MV-4-11 (cell line): ENCODE measurements around the gene MRPS18A.

Experiments used
- DNase-seq: peaks from one replicate; lab custom pipeline; 2025; lab: John Stamatoyannopoulos, UW

Gene MRPS18A

GRCh38 chr6:43698584-43699349 is 11.2 kb upstream of the MRPS18A start:
- DNase-seq: no peak

DNA sequence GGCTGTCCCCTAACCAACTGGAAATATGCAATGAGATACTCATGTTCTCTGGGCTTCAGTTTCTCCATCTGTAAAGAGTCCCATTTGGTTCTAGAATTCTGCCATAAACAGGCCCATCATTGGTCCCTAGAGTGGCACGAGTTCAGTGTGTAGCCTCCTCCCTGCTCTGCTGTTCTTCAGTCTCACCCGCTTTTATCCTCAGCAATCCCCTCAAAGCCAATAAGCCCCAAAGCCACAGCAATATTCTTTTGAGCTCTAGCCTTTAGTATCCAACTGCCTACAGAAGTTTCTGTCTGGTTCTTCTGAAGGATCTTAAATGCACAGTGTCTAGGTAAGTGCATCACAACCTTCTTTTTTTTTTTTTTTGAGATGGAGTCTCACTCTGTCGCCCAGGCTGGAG is 9.8 kb upstream of the MRPS18A start:
- DNase-seq: no peak

- no peak for DNase-seq
Measured at GRCh38 chr6:43695967-43696291, 8.3 kb upstream of the MRPS18A start.

DNA sequence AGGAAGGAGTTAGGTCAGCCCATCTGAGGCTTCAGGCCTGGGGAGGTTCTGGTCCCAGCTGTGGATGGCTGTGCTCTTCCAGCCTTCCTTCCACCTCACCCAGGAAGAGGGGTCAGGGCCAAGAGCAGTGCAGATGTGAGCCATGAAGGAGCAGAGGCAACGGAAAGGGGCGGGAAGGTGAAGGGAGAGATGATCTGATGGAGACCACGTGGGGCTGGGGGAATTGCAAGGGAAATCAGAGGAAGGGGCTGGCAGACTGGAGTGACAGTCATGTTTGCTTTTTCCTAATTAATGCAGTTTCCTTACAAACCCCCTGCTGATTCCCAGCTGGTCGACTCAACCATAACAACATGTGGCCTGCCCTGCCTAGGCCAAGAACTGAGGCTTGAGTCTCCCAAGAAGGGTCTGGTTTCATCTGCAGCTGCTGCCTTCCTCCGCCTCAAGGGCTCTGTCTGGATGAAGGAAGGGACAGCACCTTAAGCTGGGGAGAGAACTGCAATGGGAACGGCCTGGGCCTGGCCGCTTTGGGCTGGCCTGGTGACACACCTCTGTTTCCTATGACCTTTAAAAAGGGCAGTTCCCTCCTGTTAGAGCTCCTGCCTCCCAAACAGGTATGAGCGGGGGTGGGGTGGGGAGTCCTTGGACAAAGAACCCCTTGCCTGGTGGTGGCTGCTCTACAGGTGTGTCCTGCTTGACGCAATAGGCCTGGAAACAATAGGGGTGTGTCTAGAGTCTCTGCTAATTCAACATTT is 7.8 kb upstream of the MRPS18A start:
- no peak for DNase-seq

DNA sequence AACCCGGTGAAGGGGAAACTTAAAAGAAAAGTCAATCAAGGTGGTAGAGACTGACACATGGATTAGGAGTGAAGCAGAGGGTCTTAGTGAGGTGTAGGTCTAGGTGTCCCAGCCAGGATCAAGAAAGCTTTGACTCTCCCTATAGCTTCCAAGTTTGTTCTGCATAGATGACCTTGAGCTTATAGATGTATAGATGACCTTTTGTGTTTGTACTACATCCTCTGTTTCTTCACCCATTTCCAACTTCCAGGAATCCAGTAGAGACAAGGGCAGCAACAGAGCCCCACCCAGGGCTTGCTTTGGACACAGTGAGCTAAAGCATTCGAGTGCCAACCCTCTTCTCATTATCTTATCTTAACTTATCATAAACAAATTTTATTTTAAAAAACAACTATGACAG is 1.8 kb upstream of the MRPS18A start:
- DNase-seq: no peak

DNA sequence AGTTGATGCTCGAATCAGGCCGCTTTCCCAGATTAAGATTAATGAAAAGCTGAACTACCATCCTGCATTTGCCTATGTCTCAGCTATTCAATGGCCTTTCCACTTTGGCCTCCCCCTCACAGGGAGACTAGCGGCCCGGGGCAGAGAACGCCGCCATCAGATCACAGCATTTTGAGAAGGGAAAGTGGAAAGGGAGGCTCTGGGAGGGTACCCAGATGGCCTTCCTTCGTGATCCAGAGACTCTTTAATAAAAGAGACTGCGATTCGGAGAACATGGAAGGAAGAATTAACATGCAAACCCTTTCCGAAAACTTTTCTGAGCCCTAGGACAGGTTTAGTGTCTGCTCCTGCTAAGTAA is 533 bp downstream of the MRPS18A start:
- DNase-seq: no peak

- peak; percentile 70 for DNase-seq
Measured at GRCh38 chr6:43683708-43684455, 3.7 kb downstream of the MRPS18A start.

DNA sequence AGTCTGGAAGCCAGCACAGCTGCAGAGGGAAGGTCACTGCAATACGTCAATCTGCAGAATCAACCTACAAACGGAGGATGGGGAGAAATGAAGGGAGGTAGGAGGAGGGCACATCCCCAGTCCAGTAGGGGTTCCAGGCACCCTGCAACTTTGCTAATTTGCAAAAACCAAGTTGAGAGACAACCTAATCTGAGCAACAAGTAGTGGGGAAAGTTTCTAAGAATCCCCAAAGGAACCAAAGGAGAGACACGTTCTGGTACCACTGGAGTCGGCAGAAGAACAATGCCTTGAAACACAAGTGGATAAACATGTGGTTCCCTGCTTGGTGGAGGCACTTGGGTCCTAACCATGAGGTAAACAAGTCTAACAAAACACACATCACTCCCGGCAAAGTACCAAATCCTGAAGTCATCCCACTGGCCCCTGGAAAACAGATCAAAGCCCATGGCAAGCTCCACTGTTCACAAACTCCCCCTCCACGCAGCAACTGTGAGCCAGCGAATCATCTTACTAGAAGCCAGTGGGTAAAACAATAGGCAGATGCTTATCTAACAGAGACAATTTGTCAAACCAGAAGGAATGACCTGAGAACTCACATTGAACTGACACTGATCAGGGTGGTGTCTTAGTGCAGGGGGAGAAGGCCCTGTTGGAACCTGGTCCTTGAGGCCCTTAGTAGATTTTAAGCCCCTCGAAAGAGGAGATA is 4.7 kb downstream of the MRPS18A start:
- DNase-seq: no peak

DNA sequence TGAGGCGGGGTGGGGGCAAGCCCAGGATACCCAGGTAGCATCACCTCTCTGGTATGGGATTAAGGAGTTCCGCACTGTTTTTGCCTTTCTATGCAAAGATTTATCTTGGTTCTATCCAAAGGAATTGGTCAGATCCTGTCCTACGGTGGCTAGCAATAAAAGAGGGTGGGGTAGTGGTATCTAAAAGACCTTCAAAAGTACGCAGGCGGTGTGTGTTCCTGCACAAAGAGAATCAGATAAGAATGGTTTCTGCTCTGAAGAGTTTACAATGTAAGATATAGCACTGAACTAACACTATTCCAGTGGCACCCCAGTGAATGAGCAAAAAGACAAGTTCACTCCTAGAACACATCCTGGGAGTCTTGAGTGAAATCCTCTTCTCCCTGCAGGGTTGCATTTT is 6.3 kb downstream of the MRPS18A start:
- no peak for DNase-seq

DNA sequence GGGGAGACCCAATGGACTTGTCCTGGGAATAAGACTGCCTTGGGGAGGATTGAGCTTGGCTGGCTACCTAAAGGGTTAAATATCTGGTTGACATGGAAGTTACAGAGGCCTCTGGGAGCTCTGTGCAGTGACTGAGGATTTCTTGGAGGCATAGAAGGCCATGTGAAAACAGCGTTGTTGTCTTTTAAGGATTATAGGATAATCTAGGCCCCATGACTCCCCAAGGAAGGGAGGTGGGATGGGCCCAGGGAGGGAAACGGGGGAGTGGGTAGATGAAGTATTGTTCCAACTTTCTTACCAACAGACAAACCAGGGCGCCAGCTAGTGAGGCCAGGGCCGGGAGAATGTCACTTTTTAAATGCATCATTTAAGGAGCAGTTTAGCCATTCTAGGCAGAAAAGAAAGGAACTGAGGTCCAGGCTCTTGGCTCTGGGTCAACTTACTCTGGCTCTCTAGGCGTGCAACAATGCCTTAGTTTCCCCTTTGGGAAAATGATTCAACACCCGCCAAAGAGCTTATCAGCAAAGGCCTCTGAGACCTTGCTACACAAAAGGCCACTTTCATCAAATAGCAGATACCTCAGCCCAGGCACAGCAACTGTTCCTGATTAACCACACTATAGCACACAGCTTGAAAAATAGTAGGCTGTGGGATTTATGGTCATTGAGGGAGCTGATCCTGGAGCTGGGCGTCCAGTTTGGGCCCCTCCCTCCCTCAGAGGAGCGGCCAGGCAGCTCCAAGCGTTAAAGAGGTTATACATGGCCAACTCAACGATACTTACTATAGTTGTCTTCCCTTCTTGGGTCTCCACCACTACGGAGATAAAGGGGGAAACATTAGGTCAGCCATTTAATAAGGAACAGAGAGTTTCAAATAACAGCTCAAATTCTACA is 7.0 kb downstream of the MRPS18A start:
- no peak for DNase-seq

GRCh38 chr6:43679057-43679456 is 8.5 kb downstream of the MRPS18A start:
- DNase-seq: no peak

GRCh38 chr6:43678341-43678740 is 9.2 kb downstream of the MRPS18A start:
- DNase-seq: no peak

DNA sequence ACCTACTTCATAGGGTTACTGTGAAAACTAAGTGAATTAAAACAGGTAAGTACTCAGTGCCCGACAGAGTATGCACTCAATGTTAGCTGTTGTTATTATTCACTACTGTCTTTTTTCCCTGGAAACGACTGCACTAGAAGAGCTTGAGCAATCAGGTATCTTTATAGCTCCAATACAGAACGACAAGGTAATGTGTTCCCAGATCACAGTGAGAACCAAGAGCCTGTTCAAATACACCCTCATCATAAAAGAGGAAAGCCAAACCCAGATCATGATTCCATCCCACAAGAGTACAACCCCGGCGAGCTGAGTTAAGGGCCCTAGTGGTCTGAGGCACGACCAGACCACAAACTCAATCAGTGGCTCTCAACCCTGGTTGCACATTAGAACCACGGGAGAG is 9.8 kb downstream of the MRPS18A start:
- no peak for DNase-seq

GRCh38 chr6:43676962-43677606 is 10.5 kb downstream of the MRPS18A start:
- DNase-seq: no peak

DNA sequence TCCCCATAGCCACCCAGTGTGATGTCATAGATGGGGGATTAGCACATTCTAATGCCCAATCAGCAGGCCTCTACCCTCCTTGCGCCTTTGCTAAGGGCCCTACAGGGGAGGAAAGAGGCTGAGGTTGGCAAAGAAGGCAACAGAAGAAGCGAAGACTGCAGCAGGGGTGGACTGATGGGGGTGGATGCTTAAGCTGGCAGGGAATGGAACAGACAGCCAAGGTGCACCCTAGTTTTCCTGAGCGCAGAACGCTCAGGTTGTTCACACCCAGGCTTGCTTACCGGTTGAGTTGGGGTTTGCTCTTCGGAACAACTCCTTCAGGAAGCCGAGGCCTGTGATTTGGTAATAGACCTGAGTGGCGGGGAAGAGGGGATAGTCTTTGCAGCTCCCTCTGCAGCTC is 12.7 kb downstream of the MRPS18A start:
- no peak for DNase-seq

DNA sequence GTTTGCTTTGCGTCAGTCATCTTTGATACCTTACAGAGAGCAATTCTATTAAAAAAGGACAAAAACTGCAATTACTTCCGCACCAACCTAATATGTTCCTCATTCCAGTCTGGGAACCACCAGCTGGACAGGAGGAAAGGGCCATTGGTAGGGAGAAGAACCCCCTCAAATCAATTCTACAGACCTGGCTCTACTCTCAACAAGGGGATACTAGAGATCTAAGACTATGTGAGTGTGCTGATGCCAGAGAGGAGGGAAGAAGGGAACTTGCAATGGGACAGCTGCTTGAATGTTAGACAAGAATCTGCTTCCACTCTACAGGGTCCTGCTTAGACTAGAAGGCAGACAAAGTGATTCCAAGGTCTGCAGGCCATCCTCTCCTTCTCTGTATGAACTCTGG is 13.3 kb downstream of the MRPS18A start:
- no peak for DNase-seq

DNA sequence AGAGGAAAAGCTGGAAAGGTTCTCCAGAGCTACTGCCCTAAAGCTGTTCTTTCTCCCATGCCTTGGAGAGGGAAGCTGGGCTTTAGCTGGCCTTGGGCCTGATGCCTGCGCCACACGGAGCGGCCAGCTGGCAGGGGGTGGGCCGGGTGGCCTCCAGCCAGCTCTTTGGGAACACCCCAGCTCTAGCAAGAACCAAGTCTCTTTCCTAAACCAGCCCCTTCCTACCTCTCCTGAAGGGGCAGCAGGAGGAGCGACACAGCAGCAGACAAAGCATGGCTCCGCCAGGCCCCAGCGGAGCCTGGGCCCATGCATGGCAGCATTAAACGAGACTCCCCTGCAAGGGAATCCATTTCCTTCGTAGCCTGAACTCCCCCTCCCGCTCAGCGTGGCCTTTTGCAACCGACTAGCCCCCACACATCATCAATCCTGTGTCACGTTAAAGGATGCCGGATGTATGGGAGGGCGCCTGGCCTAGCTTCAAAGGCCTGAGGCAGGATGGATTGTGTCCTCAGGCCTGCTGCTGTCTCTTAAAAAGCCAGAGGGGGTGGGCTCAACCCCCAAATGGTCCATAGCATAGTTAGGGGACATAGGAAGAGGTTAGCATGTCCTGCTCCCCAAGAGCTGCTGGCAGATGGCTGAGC is 14.0 kb downstream of the MRPS18A start:
- no peak for DNase-seq

DNA sequence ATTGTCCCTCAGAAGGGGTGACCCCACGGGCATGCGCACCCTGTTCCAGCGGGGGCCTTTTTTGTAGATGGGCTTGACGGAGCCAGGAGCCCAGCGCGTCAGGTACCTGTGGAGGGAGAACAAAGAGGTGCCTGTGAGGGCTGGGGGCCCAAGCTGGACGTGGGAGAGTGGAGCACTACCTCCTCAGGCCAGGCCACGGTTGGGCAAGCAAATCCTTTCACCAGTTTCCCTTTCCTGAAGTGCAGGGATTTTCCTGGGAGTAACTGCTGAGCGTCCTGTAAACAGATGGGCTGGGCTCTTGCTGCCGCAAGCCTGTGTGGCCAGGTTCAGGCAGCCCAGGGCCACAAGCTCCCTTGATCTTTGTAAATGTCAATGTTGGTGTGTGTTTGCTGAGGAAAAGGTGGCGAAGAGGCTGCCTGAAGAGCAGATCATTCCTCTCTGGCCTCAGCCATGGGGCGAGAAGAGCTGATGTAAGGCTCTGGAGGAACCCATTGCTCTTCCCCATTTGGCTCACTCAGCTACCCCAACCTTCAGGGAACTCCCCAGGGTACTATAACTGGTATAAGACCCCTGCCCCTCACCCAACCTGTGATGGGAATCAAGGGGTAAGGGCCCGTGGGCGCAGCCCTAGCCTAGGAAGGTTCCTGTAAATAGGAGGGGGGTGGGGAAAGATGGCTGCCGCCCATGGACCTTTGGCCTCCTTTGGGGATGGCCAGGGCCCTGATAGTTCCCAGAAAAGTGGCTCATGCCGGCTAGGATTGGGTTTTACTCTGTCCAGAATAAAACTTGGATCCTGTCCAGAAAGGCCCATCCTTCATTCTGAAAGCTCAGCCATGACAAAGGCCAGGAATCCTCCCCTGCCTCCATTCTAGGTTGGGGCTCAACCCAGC is 15.5 kb downstream of the MRPS18A start:
- DNase-seq: no peak

DNA sequence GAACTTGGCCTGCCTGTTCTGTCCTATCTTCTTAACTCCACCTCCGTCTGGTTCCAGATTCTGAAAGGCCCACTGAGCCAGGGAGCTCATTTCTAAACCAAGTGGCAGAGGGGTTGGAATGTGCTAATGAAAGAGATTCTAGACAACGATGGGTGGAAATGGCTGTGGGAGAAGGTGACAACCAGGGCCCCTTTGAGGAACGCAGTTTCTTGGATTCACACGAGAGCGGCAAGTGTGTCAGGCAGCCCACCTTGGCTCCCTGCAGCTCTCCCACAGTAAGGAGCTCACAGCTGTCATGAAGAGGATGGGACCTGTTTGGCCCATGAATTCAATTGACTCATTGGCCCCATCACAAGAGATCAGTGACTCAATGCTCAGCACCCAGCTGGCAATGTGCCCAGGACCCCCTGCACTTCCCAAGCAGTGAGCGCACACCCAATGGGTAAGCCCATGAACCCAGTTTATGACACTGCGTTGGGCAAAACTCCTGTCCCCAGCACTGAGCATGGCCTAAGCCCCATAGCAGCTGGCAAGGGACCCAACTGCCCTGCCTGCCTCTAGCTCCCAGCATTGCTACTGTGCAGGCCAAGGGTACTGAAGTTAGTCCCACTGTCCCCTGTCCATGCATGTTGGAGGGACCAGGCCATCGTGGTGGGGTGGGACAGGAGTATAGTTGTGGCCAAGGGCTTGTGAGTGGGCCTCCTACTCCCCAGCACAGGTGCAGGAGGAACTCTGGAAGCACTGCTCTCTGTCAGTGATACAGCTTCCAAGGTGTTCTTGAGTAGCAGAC is 16.4 kb downstream of the MRPS18A start:
- no peak for DNase-seq
